ENCODE results near the gene TBC1D8.

- TF ChIP-seq CTCF (IDR thresholded peaks at IDR 0.05) (no peak), POLR2A (IDR thresholded peaks at IDR 0.05) (no peak)
Measured at GRCh38 chr2:100993294-100993693, 157.9 kb downstream of the TBC1D8 start.
